HL-60 (cell line): ENCODE measurements around the gene TMEM82.

Experiments used
- DNase-seq, 2 experiments: peaks; one replicate each; pipeline ENCODE4 v3.0.0-alpha.2; 2010 to 2020; ENCODE audit warnings: low read depth in 1 of 2, low spot score in 1 of 2
- H3K27ac ChIP-seq: fragments of 250-450 bp; sonication (Bioruptor Pico); replicated peaks from 2 replicates; pipeline ENCODE4 v1.5.1; 2020; ENCODE audit warnings: mild to moderate bottlenecking, moderate library complexity
- H3K27me3 ChIP-seq: fragments of 250-450 bp; sonication (Bioruptor Pico); 2 replicates; pipeline ENCODE4 v1.5.1; 2021; ENCODE audit warnings: mild to moderate bottlenecking, moderate library complexity; ENCODE audit not compliant: insufficient read depth, poor library complexity, severe bottlenecking
- H3K4me3 ChIP-seq: replicated peaks from 2 replicates; pipeline ENCODE4 v1.5.1; 2011; ENCODE audit warnings: mild to moderate bottlenecking, control low read depth, low read length; ENCODE audit not compliant: insufficient read depth
- GABPA ChIP-seq: IDR thresholded peaks from 2 replicates; pipeline ENCODE4 v1.6.1; 2012; ENCODE audit warnings: low read depth
- POLR2AphosphoS5 ChIP-seq: IDR thresholded peaks from 2 replicates; pipeline ENCODE4 v1.6.1; 2012; ENCODE audit warnings: low read depth
- SPI1 ChIP-seq: IDR thresholded peaks from 2 replicates; pipeline ENCODE4 v1.6.1; 2012; ENCODE audit warnings: low read depth, mild to moderate bottlenecking, borderline replicate concordance
- TF ChIP-seq, protein P1 (sequence below): IDR thresholded peaks from 2 replicates; pipeline ENCODE4 v1.6.1; 2012; ENCODE audit warnings: low read depth; ENCODE audit not compliant: insufficient replicate concordance
- TF ChIP-seq, protein P2 (sequence below): IDR thresholded peaks from one replicate; pipeline ENCODE4 v1.5.1; 2011; ENCODE audit warnings: low read length, control low read depth, inconsistent platforms; ENCODE audit not compliant: insufficient read depth

The TMEM82 gene

DNA sequence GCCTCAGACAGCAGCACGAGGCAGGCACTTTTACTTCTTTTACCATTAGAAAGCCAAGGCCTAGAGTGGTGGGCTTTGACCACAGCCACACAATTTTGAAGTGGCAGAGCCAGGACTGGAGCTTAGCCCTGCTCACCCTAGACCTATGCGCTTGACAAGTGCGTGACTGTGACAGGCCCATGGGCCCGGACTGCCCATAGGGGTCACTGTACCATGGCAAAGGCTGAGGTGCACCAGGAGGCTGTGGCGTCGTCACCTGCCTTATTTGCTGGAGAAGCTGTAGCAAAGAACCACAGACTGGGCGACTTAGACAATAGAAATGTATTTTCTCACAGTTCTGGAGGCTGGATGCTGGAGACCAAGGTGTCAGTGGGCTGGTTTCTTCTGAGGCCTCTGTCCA is 2.6 kb upstream of the TMEM82 start:
- H3K27me3 ChIP-seq, result no peaks in the 10 kb centered on the region
- no peak for DNase-seq
- H3K4me3 ChIP-seq, result no peak overlapping the region
- no peak overlapping the region for H3K27ac ChIP-seq
- TF ChIP-seq SPI1, result no peak
- TF ChIP-seq, protein P1, sequence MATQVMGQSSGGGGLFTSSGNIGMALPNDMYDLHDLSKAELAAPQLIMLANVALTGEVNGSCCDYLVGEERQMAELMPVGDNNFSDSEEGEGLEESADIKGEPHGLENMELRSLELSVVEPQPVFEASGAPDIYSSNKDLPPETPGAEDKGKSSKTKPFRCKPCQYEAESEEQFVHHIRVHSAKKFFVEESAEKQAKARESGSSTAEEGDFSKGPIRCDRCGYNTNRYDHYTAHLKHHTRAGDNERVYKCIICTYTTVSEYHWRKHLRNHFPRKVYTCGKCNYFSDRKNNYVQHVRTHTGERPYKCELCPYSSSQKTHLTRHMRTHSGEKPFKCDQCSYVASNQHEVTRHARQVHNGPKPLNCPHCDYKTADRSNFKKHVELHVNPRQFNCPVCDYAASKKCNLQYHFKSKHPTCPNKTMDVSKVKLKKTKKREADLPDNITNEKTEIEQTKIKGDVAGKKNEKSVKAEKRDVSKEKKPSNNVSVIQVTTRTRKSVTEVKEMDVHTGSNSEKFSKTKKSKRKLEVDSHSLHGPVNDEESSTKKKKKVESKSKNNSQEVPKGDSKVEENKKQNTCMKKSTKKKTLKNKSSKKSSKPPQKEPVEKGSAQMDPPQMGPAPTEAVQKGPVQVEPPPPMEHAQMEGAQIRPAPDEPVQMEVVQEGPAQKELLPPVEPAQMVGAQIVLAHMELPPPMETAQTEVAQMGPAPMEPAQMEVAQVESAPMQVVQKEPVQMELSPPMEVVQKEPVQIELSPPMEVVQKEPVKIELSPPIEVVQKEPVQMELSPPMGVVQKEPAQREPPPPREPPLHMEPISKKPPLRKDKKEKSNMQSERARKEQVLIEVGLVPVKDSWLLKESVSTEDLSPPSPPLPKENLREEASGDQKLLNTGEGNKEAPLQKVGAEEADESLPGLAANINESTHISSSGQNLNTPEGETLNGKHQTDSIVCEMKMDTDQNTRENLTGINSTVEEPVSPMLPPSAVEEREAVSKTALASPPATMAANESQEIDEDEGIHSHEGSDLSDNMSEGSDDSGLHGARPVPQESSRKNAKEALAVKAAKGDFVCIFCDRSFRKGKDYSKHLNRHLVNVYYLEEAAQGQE, result no peak
- no peak for TF ChIP-seq GABPA
- TF ChIP-seq POLR2AphosphoS5, result no peak
- TF ChIP-seq, protein P2, sequence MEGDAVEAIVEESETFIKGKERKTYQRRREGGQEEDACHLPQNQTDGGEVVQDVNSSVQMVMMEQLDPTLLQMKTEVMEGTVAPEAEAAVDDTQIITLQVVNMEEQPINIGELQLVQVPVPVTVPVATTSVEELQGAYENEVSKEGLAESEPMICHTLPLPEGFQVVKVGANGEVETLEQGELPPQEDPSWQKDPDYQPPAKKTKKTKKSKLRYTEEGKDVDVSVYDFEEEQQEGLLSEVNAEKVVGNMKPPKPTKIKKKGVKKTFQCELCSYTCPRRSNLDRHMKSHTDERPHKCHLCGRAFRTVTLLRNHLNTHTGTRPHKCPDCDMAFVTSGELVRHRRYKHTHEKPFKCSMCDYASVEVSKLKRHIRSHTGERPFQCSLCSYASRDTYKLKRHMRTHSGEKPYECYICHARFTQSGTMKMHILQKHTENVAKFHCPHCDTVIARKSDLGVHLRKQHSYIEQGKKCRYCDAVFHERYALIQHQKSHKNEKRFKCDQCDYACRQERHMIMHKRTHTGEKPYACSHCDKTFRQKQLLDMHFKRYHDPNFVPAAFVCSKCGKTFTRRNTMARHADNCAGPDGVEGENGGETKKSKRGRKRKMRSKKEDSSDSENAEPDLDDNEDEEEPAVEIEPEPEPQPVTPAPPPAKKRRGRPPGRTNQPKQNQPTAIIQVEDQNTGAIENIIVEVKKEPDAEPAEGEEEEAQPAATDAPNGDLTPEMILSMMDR, result no peak

DNA sequence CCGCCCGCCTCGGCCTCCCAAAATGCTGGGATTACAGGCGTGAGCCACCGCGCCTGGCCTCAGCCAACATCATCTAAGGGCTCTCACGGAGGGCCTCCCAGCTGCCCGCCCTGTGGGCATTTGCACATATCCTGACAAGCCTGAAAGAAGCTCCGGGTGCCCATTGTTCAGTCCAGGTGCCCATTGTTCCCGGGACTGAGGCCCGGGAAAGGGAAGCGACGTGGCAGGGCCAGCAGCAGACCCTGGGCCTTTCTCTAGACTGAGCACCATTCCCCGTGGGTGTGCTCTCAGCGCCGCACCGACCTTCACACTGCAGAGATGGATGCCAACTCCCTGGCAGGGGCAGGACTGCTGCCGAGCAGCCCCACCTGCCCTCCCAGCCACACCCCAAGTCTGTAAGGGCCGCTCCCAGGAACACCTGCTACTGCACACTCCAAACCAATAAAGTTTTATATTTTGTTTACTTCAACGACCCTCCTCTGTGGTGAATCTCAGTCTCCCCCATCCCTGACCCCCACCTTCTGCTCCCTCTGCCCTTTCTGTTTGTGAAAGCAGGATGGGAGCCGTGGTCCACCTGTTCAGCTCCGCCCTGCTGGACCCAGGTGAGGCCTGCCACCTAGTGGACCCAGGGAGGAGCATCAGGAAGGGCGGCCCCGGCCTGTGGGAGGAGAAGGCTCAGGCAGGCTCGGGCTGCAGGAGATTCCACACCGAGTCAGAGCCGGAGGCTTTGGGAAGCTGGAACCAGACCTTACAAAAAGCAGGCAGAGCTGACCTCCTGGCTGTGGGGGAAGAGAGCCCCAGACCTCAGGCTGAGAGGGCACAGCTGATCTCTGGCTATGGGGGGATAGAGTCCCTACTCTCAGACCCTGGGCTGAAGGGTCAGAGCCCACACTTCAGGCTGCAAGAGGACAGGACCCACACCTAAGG is 1.1 kb upstream of the TMEM82 start:
- no peak overlapping the region for H3K4me3 ChIP-seq
- DNase-seq, result peak; percentile 38 to 67
- TF ChIP-seq, protein P2, result peak; percentile 63
- TF ChIP-seq, protein P1, result no peak
- TF ChIP-seq POLR2AphosphoS5, result no peak
- TF ChIP-seq SPI1, result no peak
- TF ChIP-seq GABPA, result no peak
- no peak overlapping the region for H3K27ac ChIP-seq
- no peaks in the 10 kb centered on the region for H3K27me3 ChIP-seq

DNA sequence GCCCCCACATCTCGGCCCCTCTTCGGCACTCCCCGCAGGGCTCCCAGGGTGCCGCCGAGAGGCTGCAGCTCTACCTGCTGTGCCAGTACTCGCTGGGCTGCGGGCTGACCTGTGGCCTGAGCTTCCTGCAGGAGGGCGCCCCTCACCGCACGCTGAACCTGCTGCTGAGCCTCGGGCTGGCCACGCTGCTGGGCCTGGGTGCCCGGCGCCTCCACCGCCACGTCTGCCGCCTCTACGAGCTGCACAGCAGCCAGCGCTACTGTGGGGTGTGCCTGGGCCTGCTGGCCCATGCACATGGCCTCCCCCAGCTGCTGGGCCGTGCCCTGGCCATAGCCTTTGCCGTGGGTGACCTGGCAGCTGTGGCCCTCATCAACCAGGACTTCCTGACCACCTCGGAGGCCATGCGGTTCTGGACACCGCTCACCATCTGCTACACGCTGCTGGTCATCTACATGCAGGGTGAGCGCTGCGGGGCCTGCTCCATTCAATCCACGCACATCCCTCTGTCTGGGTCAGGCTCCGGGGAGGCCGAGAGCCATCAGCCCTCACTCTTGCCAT is 1.9 kb downstream of the TMEM82 start:
- no peak for TF ChIP-seq GABPA
- no peak for TF ChIP-seq SPI1
- TF ChIP-seq, protein P1, result no peak
- no peak for TF ChIP-seq POLR2AphosphoS5
- TF ChIP-seq, protein P2, result no peak
- H3K27ac ChIP-seq, result no peak overlapping the region
- DNase-seq, result no peak
- H3K4me3 ChIP-seq, result no peak overlapping the region
- no peaks in the 10 kb centered on the region for H3K27me3 ChIP-seq
